T-helper 9 cell (primary cell): ENCODE data around the gene SYNE4.
"Not testable (repeated sequence)": the region's sequence is repeated elsewhere in the genome, so short reads cannot be mapped to it uniquely, and the experiment has no call there.

ENCODE experiments used
- DNase-seq: peaks from one replicate; pipeline ENCODE4 v3.0.0-alpha.2; 2020

SYNE4 gene

GRCh38 chr19:35990771-35991730, 17.6 kb downstream of the SYNE4 start:
- no peak for DNase-seq

- DNase-seq, result no peak
Measured at GRCh38 chr19:35990156-35990555, 18.5 kb downstream of the SYNE4 start.

- DNase-seq, result no peak
Measured at GRCh38 chr19:35988824-35989223, 19.8 kb downstream of the SYNE4 start.

- no peak for DNase-seq
Measured at GRCh38 chr19:35987571-35987896, 21.1 kb downstream of the SYNE4 start.

GRCh38 chr19:35986664-35987570, 21.7 kb downstream of the SYNE4 start:
- DNase-seq, result no peak

- DNase-seq, result no peak
Measured at GRCh38 chr19:35986111-35986510, 22.5 kb downstream of the SYNE4 start.

GRCh38 chr19:35983177-35983576, 25.4 kb downstream of the SYNE4 start:
- DNase-seq, result no peak

GRCh38 chr19:35980997-35981396, 27.6 kb downstream of the SYNE4 start:
- DNase-seq, result not testable (repeated sequence)

- DNase-seq, result no peak
Measured at GRCh38 chr19:35978832-35979365, 29.7 kb downstream of the SYNE4 start.

- DNase-seq, result no peak
Measured at GRCh38 chr19:35978271-35978670, 30.3 kb downstream of the SYNE4 start.

GRCh38 chr19:35977446-35978222, 31.0 kb downstream of the SYNE4 start:
- no peak for DNase-seq

- no peak for DNase-seq
Measured at GRCh38 chr19:35975608-35976214, 32.9 kb downstream of the SYNE4 start.

GRCh38 chr19:35973487-35973886, 35.1 kb downstream of the SYNE4 start:
- no peak for DNase-seq

GRCh38 chr19:35966771-35967170, 41.8 kb downstream of the SYNE4 start:
- DNase-seq, result no peak

GRCh38 chr19:35963514-35963913, 45.1 kb downstream of the SYNE4 start:
- DNase-seq, result no peak

- DNase-seq, result no peak
Measured at GRCh38 chr19:35960432-35960972, 48.1 kb downstream of the SYNE4 start.

GRCh38 chr19:35959968-35960320, 48.7 kb downstream of the SYNE4 start:
- DNase-seq, result no peak

- DNase-seq, result peak; percentile 74
Measured at GRCh38 chr19:35959040-35959967, 49.3 kb downstream of the SYNE4 start.

- DNase-seq, result no peak
Measured at GRCh38 chr19:35958660-35959039, 50.0 kb downstream of the SYNE4 start.

- DNase-seq, result not testable (repeated sequence)
Measured at GRCh38 chr19:35957411-35957810, 51.2 kb downstream of the SYNE4 start.
